Trophoblast cell (in vitro differentiated cells and primary cell): ENCODE measurements around the gene RABL3.

Source experiments
- DNase-seq, 2 donors: peaks; one replicate each; pipeline ENCODE4 v3.0.0-alpha.2; 2016
- H2AFZ ChIP-seq: 2 replicates; pipeline ENCODE4 v1.6.1; 2013; ENCODE audit warnings: low read length, moderate library complexity, mild to moderate bottlenecking; ENCODE audit not compliant: insufficient read depth, poor library complexity
- H2AK5ac ChIP-seq: 2 replicates; pipeline ENCODE4 v1.6.1; 2013; ENCODE audit warnings: mild to moderate bottlenecking, low read length
- H2BK120ac ChIP-seq: 2 replicates; pipeline ENCODE4 v1.6.1; 2013; ENCODE audit warnings: low read length, mild to moderate bottlenecking, moderate library complexity; ENCODE audit not compliant: insufficient read depth, poor library complexity
- H2BK12ac ChIP-seq: 2 replicates; pipeline ENCODE4 v1.6.1; 2013; ENCODE audit warnings: mild to moderate bottlenecking, low read length, moderate library complexity
- H2BK5ac ChIP-seq: 2 replicates; pipeline ENCODE4 v1.6.1; 2013; ENCODE audit warnings: low read length, low read depth, moderate library complexity, mild to moderate bottlenecking; ENCODE audit not compliant: poor library complexity
- H3K14ac ChIP-seq: 2 replicates; pipeline ENCODE4 v1.6.1; 2013; ENCODE audit warnings: mild to moderate bottlenecking, low read length
- H3K18ac ChIP-seq: 2 replicates; pipeline ENCODE4 v1.6.1; 2013; ENCODE audit warnings: mild to moderate bottlenecking, low read length
- H3K23ac ChIP-seq: 2 replicates; pipeline ENCODE4 v1.6.1; 2013; ENCODE audit warnings: low read length
- H3K27ac ChIP-seq: 2 replicates; pipeline ENCODE4 v1.5.1; 2013; ENCODE audit warnings: low read depth, mild to moderate bottlenecking, inconsistent platforms, low read length, moderate library complexity
- H3K27me3 ChIP-seq: 2 replicates; pipeline ENCODE4 v1.6.1; 2013; ENCODE audit warnings: inconsistent platforms, mild to moderate bottlenecking, low read length, moderate library complexity; ENCODE audit not compliant: insufficient read depth
- H3K36me3 ChIP-seq, 2 experiments: 1 replicate in 1 of 2; 2 replicates in 1 of 2; pipeline ENCODE4 v1.6.1; 2013; ENCODE audit warnings: low read length in 2 of 2, mild to moderate bottlenecking in 2 of 2, moderate library complexity in 1 of 2; ENCODE audit not compliant: insufficient read depth in 2 of 2, control insufficient read depth in 1 of 2
- H3K4ac ChIP-seq: 2 replicates; pipeline ENCODE4 v1.6.1; 2013; ENCODE audit warnings: low read depth, mild to moderate bottlenecking, low read length, moderate library complexity
- H3K4me1 ChIP-seq, 2 experiments: 1 replicate in 1 of 2; 2 replicates in 1 of 2; pipeline ENCODE4 v1.6.1; 2013; ENCODE audit warnings: low read length in 2 of 2, mild to moderate bottlenecking in 2 of 2, moderate library complexity in 1 of 2; ENCODE audit not compliant: insufficient read depth in 2 of 2, control insufficient read depth in 1 of 2
- H3K4me2 ChIP-seq: 2 replicates; pipeline ENCODE4 v1.6.1; 2013; ENCODE audit warnings: inconsistent platforms, mild to moderate bottlenecking, low read length, moderate library complexity
- H3K4me3 ChIP-seq: 2 replicates; pipeline ENCODE4 v1.5.1; 2013; ENCODE audit warnings: mild to moderate bottlenecking, low read depth, low read length, inconsistent platforms
- H3K79me1 ChIP-seq: one replicate; pipeline ENCODE4 v1.6.1; 2013; ENCODE audit warnings: low read length
- H3K79me2 ChIP-seq: 2 replicates; pipeline ENCODE4 v1.6.1; 2013; ENCODE audit warnings: low read length, mild to moderate bottlenecking; ENCODE audit not compliant: control insufficient read depth, insufficient read depth, poor library complexity
- H3K9ac ChIP-seq: 2 replicates; pipeline ENCODE4 v1.6.1; 2013; ENCODE audit warnings: mild to moderate bottlenecking, low read length
- H3K9me3 ChIP-seq: 2 replicates; pipeline ENCODE4 v1.6.1; 2013; ENCODE audit warnings: low read depth, mild to moderate bottlenecking, control low read depth, inconsistent platforms, low read length; ENCODE audit not compliant: insufficient read depth
- H4K12ac ChIP-seq: 2 replicates; pipeline ENCODE4 v1.6.1; 2013; ENCODE audit warnings: low read depth, mild to moderate bottlenecking, low read length, moderate library complexity
- H4K8ac ChIP-seq: 2 replicates; pipeline ENCODE4 v1.6.1; 2013; ENCODE audit warnings: low read depth, mild to moderate bottlenecking, low read length, moderate library complexity
- H4K91ac ChIP-seq: one replicate; pipeline ENCODE4 v1.6.1; 2013; ENCODE audit warnings: low read depth, mild to moderate bottlenecking, low read length, moderate library complexity
- WGBS: extraction: QIAGEN DNeasy Blood & Tissue Kit; methylation state at CpG from one replicate; pipeline ENCODE4 v1.1.7; 2013; ENCODE audit warnings: missing lambda C conversion rate; ENCODE audit not compliant: insufficient read length, insufficient coverage; ENCODE audit errors: extremely low coverage; 5-methylcytosine and 5-hydroxymethylcytosine counted together

The RABL3 gene

GRCh38 chr3:120661106-120661905 lies 81.0 kb downstream of the RABL3 start:
- Histone ChIP-seq H4K8ac (no peak overlapping the region), H3K14ac (no peak overlapping the region), H2AFZ (no peak overlapping the region), H3K27me3 (no peaks in the 10 kb centered on the region), H2BK12ac (no peak overlapping the region), H3K23ac (no peak overlapping the region), H3K4ac (no peak overlapping the region), H4K12ac (no peak overlapping the region), H3K9me3 (peaks cover 4% of the 10 kb centered on the region), H3K9ac (no peak overlapping the region), H3K79me2 (no peaks in the 10 kb centered on the region), H2AK5ac (no peak overlapping the region), H2BK5ac (no peak overlapping the region), H3K27ac (no peak overlapping the region), H3K79me1 (no peaks in the 10 kb centered on the region), H4K91ac (no peak overlapping the region), H3K4me1 (no peaks in the 10 kb centered on the region), H3K18ac (no peak overlapping the region), H3K4me3 (no peak overlapping the region), H3K36me3 (no peaks in the 10 kb centered on the region), H3K4me2 (no peak overlapping the region), H2BK120ac (no peak overlapping the region)
- DNase-seq: no peak
- no CpG with 5 or more reads among the region's 2 CpGs for WGBS

GRCh38 chr3:120659834-120660233 lies 82.5 kb downstream of the RABL3 start:
- H3K23ac ChIP-seq: no peak overlapping the region
- H3K27ac ChIP-seq: no peak overlapping the region
- H2BK5ac ChIP-seq: no peak overlapping the region
- no peak overlapping the region for H3K4ac ChIP-seq
- no peak overlapping the region for H4K8ac ChIP-seq
- H3K4me3 ChIP-seq: no peak overlapping the region
- H3K27me3 ChIP-seq: no peaks in the 10 kb centered on the region
- H3K36me3 ChIP-seq: no peaks in the 10 kb centered on the region
- H2AFZ ChIP-seq: no peak overlapping the region
- H2BK120ac ChIP-seq: no peak overlapping the region
- no peak overlapping the region for H2AK5ac ChIP-seq
- H3K79me1 ChIP-seq: no peaks in the 10 kb centered on the region
- H3K4me1 ChIP-seq: no peaks in the 10 kb centered on the region
- no peak overlapping the region for H4K12ac ChIP-seq
- no peak overlapping the region for H3K4me2 ChIP-seq
- DNase-seq: no peak
- H3K9ac ChIP-seq: no peak overlapping the region
- WGBS: no CpG with 5 or more reads among the region's 2 CpGs
- peaks cover 4% of the 10 kb centered on the region for H3K9me3 ChIP-seq
- H3K18ac ChIP-seq: no peak overlapping the region
- H2BK12ac ChIP-seq: no peak overlapping the region
- H3K14ac ChIP-seq: no peak overlapping the region
- H4K91ac ChIP-seq: no peak overlapping the region
- H3K79me2 ChIP-seq: no peaks in the 10 kb centered on the region

GRCh38 chr3:120659285-120659684 lies 83.0 kb downstream of the RABL3 start:
- no peak overlapping the region for H3K4me3 ChIP-seq
- no peak overlapping the region for H3K27ac ChIP-seq
- no peak overlapping the region for H3K18ac ChIP-seq
- no peaks in the 10 kb centered on the region for H3K27me3 ChIP-seq
- H3K9ac ChIP-seq: no peak overlapping the region
- no peak for DNase-seq
- H4K91ac ChIP-seq: no peak overlapping the region
- no peak overlapping the region for H2BK12ac ChIP-seq
- no peak overlapping the region for H3K4ac ChIP-seq
- no peak overlapping the region for H4K8ac ChIP-seq
- no peak overlapping the region for H2AK5ac ChIP-seq
- no peak overlapping the region for H3K4me2 ChIP-seq
- no CpG with 5 or more reads among the region's 1 CpG for WGBS
- H3K79me1 ChIP-seq: no peaks in the 10 kb centered on the region
- no peak overlapping the region for H4K12ac ChIP-seq
- H2BK5ac ChIP-seq: no peak overlapping the region
- H3K23ac ChIP-seq: no peak overlapping the region
- peaks cover 4% of the 10 kb centered on the region for H3K9me3 ChIP-seq
- no peak overlapping the region for H2AFZ ChIP-seq
- H3K4me1 ChIP-seq: no peaks in the 10 kb centered on the region
- no peak overlapping the region for H3K14ac ChIP-seq
- H2BK120ac ChIP-seq: no peak overlapping the region
- no peaks in the 10 kb centered on the region for H3K79me2 ChIP-seq
- H3K36me3 ChIP-seq: no peaks in the 10 kb centered on the region

DNA sequence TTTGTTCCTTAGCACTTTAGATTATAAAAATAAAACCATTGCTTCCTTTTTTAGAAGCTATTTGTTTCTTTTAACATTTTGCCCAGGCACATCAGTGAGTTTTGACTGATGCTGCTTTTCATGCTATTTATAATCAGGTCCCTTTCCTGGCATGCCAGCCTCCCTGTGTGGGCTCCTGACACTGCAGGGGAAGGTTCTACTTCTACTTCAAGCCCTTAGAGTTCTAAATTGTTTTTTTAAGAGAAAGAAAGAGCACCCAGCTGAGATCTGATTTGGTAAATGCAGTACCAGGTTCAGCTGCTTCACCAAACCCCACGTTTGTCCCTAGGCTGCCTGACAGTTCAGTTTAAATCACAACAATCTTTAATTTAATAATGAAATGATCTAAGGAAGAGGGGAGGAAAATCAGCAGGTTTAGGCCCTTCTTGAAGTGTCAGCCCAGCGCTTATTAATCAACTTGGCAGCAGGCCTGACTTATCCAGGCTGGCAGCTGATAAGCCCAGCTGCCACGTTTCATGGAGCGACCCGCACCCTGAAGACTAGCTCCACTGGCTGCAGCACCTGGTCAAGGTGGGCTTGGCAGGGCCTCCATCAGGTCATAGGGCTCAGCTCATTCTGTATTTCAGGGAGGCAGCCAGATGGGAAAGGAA lies 89.3 kb downstream of the RABL3 start:
- no peak overlapping the region for H3K9ac ChIP-seq
- H2AFZ ChIP-seq: no peak overlapping the region
- H3K79me2 ChIP-seq: no peaks in the 10 kb centered on the region
- no peak overlapping the region for H3K14ac ChIP-seq
- H4K91ac ChIP-seq: no peak overlapping the region
- no peak overlapping the region for H2AK5ac ChIP-seq
- H3K18ac ChIP-seq: no peak overlapping the region
- DNase-seq: no peak
- H3K23ac ChIP-seq: no peak overlapping the region
- H3K36me3 ChIP-seq: no peaks in the 10 kb centered on the region
- H3K4me2 ChIP-seq: no peak overlapping the region
- no peak overlapping the region for H2BK5ac ChIP-seq
- H3K4me1 ChIP-seq: no peaks in the 10 kb centered on the region
- no peaks in the 10 kb centered on the region for H3K27me3 ChIP-seq
- H2BK12ac ChIP-seq: no peak overlapping the region
- no peak overlapping the region for H3K27ac ChIP-seq
- H2BK120ac ChIP-seq: no peak overlapping the region
- no peak overlapping the region for H4K12ac ChIP-seq
- H3K9me3 ChIP-seq: no peaks in the 10 kb centered on the region
- no peak overlapping the region for H3K4ac ChIP-seq
- no peak overlapping the region for H4K8ac ChIP-seq
- no peaks in the 10 kb centered on the region for H3K79me1 ChIP-seq
- WGBS: no CpG with 5 or more reads among the region's 5 CpGs
- no peak overlapping the region for H3K4me3 ChIP-seq
